ENCODE results near the gene TRAF7.
"Not testable (repeated sequence)": the region's sequence is repeated elsewhere in the genome, so short reads cannot be mapped to it uniquely, and the experiment has no call there.

Gene TRAF7

GRCh38 chr16:2199621-2200139, 44.1 kb downstream of the TRAF7 start:
- no peak for DNase-seq (ENCODE audit: low read depth in 2 of 2)

- DNase-seq (ENCODE audit: low read depth in 2 of 2): no peak
Observed at GRCh38 chr16:2200313-2200712, 44.7 kb downstream of the TRAF7 start.

- not testable (repeated sequence) for DNase-seq (ENCODE audit: low read depth in 2 of 2)
Observed at GRCh38 chr16:2203119-2203688, 47.6 kb downstream of the TRAF7 start.

DNA sequence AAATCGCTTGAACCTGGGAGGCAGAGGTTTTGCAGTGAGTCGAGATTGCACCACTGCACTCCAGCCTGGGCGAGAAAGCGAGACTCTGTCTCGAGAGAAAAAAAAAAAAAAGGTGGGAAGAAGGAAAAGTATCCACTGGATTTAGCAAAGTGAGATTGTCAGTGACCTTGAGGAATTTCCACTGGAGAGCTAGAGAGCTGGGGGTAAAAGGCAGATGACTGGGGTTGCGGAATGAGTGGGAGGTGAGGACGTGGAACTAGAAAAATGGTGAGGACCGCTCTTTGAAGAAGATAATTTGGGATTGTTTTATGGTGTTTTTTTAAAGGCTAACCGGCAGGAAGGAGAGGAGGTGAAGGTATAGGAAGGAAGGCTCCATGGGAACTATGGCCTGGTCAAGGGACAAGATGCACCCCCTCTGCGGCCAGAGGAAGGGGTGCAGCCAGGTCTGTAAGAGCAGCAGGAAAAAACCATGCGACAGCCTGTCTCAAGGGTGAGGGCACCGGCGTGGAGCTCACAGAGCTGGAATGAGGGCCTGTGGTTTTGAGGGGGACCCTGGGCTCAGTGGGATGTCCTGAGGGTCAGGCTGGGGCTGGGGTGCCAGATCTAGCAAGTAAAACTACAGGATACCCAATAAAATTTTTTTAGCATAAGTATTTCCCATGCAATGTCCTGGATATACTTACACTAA, 49.0 kb downstream of the TRAF7 start:
- no peak for DNase-seq (ENCODE audit: low read depth in 2 of 2)

DNA sequence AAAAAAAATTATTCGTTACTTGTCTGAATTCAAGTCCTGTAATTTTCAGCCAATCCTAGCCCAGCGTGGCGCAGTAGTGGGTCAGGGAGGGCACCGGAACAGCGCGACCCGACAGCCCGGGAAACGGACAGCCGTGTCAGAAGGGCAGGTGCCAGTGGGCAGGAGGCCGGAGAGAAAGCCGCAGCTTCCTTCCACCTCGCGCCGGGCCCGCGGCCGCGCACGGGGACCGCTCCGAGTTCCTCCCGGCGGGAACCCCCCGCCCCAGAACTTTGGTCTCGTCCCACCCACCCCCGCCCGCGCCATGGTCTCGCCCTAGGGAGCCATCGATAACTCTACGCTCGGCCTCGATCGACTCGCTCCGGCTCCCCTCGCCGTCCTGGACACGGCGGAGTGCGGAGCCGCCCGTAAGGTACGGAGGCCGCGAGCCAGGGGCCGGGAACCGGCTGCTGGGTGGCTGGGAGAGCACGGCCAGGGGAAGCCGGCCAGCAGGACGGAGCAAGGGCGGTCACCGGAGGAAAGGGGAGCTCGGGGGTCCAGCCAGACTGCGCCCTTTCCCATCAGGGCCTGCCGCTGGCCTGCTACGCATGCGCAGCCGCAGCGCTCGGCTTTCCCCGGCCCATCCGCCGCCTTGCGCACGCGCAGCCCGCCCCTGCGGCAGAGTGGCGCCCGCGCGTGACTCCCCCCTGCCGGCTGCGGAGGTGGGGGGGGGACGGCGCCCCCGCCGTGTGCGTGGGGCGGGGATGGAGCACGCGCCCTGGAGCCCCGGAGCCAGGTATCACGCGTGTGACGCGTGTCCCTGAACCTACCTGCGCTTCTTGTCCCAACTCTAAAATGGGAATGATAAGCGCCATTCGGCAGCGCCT, 49.8 kb downstream of the TRAF7 start, which contains the start of gene MLST8:
Gene MLST8, plus strand, starts transcription at position 351 of the 863 bp plus-strand sequence. CDS start 632 bp downstream, outside the sequence.
- peak; percentile 78 to 90 for DNase-seq (ENCODE audit: low read depth in 2 of 2)

DNA sequence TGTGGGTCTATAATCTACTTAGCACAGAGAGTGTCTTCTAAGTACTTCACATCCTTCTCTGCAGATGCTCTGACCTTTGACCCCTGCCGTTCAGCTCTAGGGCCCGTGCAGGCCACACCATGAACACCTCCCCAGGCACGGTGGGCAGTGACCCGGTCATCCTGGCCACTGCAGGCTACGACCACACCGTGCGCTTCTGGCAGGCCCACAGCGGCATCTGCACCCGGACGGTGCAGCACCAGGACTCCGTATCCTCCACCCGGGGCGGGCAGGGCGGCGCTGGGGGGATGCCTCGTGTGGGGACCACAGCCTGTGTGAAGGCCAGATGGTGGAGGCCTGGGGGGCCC, 50.4 kb downstream of the TRAF7 start:
- DNase-seq (ENCODE audit: low read depth in 2 of 2): no peak

DNA sequence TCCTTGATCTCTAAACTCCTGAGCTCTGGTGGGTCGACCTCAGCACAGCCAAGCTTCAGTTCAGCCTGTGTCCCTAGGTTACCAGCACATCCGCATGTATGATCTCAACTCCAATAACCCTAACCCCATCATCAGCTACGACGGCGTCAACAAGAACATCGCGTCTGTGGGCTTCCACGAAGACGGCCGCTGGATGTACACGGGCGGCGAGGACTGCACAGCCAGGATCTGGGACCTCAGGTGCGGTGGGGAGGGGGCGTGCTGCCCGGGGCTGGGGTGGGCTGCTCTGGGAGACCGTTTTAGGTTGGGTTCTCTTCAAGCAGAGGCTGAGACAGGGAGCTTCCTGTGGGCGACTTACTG, 50.8 kb downstream of the TRAF7 start:
- no peak for DNase-seq (ENCODE audit: low read depth in 2 of 2)

- DNase-seq (ENCODE audit: low read depth in 2 of 2): no peak
Observed at GRCh38 chr16:2206780-2207433, 51.3 kb downstream of the TRAF7 start.

- no peak for DNase-seq (ENCODE audit: low read depth in 2 of 2)
Observed at GRCh38 chr16:2207872-2208271, 52.3 kb downstream of the TRAF7 start.

GRCh38 chr16:2208308-2208707, 52.7 kb downstream of the TRAF7 start:
- no peak for DNase-seq (ENCODE audit: low read depth in 2 of 2)

DNA sequence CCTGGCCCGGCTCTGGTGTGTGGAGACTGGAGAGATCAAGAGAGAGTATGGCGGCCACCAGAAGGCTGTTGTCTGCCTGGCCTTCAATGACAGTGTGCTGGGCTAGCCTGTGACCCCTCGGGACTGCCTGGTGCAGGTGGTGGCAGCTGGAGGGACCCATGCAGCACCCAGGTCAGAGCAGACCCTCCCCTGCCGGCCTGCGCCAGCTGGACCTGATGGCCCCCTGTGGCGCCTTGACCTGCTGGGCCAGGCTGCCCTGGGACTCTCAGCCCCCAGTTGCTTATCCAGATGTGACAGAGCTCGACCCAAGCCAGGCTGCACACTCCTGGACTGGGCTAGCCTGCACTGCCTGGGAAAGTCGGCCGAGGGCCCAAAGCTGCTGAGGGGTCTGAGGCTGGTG, 53.2 kb downstream of the TRAF7 start:
- no peak for DNase-seq (ENCODE audit: low read depth in 2 of 2)

DNA sequence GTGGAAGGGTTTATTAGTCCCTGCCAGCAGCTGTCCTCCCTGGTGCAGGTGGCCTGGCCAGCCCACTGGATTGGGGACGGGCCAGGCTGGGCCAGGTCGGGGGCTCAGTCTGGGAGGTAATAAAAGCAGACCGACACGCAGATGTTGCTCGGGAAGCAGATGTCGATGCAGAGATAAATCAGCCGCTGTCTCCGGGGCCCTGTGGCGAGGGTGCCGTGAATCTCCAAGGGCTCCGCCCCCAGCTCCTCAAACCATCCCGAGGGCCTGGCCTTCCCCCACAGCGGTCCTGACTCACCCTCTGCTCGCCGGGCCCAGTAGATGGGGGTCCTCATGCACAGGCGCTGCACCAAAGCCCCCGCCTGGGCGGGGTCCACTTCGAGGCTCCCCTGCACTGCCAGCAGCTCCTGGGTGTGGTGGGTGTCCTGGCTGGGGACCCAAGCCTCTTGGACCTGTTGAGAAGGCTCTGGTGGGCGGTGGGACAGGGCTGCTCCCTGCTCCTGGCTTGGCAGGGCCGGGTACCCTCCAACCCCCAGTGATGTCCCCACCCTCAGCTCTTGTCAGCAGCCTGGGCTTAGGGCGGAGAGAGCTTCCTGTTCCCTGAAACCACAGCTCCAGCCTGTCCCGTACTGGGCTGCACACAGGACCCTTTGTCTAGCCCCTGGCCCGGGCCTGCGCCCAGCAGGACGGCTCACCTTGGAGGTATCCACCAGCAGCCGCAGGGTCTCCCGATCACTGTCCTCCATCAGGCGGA, 53.9 kb downstream of the TRAF7 start:
- no peak for DNase-seq (ENCODE audit: low read depth in 2 of 2)

GRCh38 chr16:2210009-2210332, 54.4 kb downstream of the TRAF7 start:
- DNase-seq (ENCODE audit: low read depth in 2 of 2): no peak

- no peak for DNase-seq (ENCODE audit: low read depth in 2 of 2)
Observed at GRCh38 chr16:2210386-2211365, 55.1 kb downstream of the TRAF7 start, which contains the start of gene BRICD5. BRICD5 (minus strand) TSS chr16:2210863; CDS start chr16:2210833, 30 bp downstream.

DNA sequence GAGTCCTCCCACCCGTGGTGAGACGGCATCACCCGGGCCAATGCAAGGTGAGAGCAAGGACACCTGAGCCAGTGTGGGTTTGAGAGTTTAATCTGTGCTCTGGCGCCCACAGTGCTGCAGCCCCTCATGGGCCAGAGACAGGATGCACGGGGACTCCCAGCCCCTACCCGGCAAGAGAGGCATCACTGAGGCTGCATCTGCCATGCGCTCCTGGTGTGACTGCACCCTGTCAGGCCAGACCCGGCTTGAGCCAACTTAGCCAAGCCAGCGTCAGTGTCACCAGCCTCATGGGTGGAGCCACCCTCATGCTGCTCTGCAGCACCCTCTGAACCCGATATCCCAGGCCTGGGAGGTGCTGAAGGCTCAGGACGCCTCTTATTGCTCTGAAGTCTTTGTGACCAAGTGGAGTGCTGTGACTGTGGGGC, 56.4 kb downstream of the TRAF7 start:
- DNase-seq (ENCODE audit: low read depth in 2 of 2): no peak

DNA sequence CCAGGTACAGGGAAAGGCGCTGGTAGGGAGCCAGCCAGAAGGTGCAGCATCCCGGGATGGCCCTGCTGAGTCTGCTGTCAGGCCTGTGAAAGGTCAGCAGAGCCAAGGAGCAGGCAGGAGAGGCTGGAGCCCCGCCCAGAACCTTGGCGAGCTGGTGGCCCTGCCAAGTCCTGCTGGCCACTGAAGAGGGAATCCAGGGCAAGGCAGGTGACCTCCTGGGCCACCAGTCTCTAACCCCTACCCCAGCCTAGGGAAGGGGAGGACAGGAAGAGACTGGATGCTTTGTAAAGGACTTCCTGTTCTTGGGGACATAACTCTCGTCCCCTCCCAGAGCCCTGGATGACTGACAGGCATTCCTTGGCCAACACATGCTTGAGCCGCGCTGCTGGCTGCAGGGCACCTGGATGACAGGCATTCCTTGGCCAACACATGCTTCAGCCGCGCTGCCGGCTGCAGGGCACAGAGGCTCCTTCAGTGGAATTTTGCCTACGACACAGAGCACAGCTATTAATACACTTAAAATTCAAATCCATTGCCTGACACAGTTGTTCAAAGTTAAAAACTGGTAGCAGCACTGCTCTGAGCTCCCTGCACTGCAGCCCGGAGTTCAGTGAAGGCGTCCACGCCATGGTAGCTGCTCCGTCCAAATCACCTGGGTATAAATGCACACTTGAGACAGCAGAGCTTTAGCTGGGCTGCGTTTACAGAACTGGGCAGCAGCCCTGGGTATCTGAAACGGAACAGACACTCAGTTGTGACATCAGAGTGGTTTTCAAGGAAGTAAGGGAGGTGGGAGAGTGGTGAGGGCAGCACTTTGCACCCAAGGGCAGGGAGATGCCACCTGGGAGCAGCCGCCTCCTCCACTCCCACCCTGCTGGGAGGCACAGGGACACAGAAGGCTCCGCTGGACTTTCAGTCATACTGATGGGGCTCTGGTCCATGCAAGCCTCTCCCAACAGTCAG, 57.1 kb downstream of the TRAF7 start:
- DNase-seq (ENCODE audit: low read depth in 2 of 2): no peak

DNA sequence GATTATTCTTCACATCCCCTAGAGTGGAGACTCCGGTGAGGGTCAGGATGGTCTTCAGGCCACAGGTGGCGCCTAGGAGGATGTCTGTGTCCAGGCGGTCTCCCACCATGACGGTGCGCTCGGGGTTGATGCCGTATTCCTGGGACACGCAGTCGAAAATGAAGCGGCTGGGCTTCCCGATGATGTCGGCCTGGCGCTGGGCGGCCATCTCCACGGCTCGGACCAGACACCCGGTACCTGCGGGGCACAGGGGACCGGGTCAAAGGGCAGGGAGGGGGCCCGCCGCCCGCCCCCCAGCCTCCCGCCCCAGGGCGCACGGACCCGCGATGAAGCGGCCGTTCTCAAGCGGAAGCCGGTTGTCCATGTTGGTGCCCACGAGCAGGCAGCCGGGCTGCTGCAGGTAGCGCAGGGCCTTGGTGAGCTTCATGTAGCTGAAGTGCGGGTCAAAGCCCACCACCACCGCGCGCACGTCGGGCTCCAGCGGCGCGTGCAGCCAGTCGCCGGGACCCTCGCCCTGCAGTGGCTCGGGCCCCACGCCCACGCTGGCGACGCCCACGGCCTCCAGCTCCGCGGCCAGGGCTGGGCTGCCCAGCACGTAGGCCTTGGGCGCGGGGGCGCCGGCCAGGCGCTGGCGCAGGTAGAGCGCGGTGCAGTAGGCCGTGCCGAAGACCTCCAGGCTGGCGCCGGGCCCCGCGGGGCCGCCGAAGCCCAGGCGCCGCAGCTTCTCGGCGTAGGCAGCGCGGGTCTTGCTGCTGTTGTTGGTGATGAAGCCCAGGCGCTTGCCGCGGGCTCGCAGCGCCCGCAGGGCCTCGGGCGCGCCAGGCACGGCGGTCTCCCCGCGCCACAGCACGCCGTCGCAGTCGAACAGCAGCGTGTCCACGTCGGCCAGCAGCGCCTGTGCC, 58.5 kb downstream of the TRAF7 start:
- DNase-seq (ENCODE audit: low read depth in 2 of 2): no peak

- DNase-seq (ENCODE audit: low read depth in 2 of 2): no peak
Observed at GRCh38 chr16:2214719-2214968, 59.1 kb downstream of the TRAF7 start, which contains the start of gene PGP. PGP (minus strand) TSS chr16:2214840; CDS start chr16:2214777, 63 bp downstream.
